Prostate gland (tissue), 2 donors: ENCODE results near the gene C9orf50. TPM values are rescaled to one million over a fixed set of nuclear protein-coding genes. Genes with fewer than 3 reads are reported as not detected.
A peak's percentile ranks its signal among the peaks of the same experiment; 100 is the strongest.

Source experiments
- DNase-seq: peaks from one replicate; pipeline ENCODE4 v3.0.0-alpha.2; 2019; ENCODE audit warnings: low spot score
- H3K27ac ChIP-seq, 2 donors: fragments of 200-600 bp; sonication (generic); 2 replicates each; pipeline ENCODE4 v1.5.1; 2017 to 2019
- H3K27me3 ChIP-seq: fragments of 200-600 bp; sonication (generic); replicated peaks from 2 replicates; pipeline ENCODE4 v1.5.1; 2019; ENCODE audit not compliant: insufficient read depth
- H3K36me3 ChIP-seq, 2 donors: fragments of 200-600 bp; sonication (generic); 1 replicate in 1 of 2; 2 replicates in 1 of 2; pipeline versions ENCODE4 v1.5.1 to v1.8.1; 2017 to 2019
- H3K4me1 ChIP-seq: fragments of 200-600 bp; sonication (generic); replicated peaks from 2 replicates; pipeline ENCODE4 v1.5.1; 2019
- H3K4me3 ChIP-seq, 2 donors: fragments of 200-600 bp; sonication (generic); 2 replicates each; pipeline ENCODE4 v1.5.1; 2017 to 2019
- H3K9me3 ChIP-seq: fragments of 200-600 bp; sonication (generic); 2 replicates; pipeline ENCODE4 v1.5.1; 2017
- CTCF ChIP-seq, 4 experiments: fragments of 200-600 bp in 2 of 4; fragments of 450-650 bp in 2 of 4; sonication (generic) in 2 of 4; IDR thresholded peaks; 1 replicate in 3 of 4; 2 replicates in 1 of 4; pipeline ENCODE4 v1.5.1; 2016 to 2019; ENCODE audit warnings: antibody characterized with exemption in 4 of 4, mild to moderate bottlenecking in 2 of 4, moderate library complexity in 2 of 4
- POLR2A ChIP-seq: fragments of 450-650 bp; IDR thresholded peaks from one replicate; pipeline ENCODE4 v1.6.1; 2016; ENCODE audit warnings: antibody characterized with exemption, mild to moderate bottlenecking
- POLR2AphosphoS5 ChIP-seq: sonication (generic); formaldehyde crosslinking; IDR thresholded peaks from one replicate; pipeline ENCODE4 v1.6.1; 2017; ENCODE audit warnings: antibody characterized with exemption
- WGBS: methylation state at CpG from one replicate; pipeline ENCODE4 v1.1.5; 2018; 5-methylcytosine and 5-hydroxymethylcytosine counted together
- intact Hi-C: fragments of 100-400 bp; cut with DNase I; formaldehyde crosslinking; loops from one replicate; pipeline ENCODE4 v1.14.2; 2022
- total RNA-seq, 2 donors: library from RNA; depleted of rRNA; stranded (reverse); fragments of >200 nt; gene quantifications; one replicate each; pipeline ENCODE4 v1.1.0, GENCODE V29; 2016

The C9orf50 gene
- total RNA-seq, 2 donors from 2014 or later, result not detected

DNA sequence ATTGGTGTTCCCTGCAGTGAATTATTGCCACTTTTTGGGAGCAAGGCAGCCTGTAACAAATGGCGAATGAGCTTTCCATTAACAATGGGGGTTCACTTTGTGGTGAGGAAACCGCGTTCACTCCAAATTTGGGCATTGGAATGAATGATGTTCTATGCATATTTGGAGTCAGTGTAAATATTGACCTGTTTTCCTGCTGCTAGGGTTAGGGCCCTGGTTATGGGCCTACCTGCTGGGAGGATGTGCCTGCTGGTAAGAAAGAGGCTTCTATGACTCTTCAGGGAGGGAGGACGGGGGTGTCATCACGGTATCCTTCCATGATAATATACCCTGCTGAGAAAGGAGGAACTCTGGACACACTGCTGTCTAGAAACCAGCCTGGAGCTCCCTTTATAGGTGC lies 29.0 kb downstream of the C9orf50 start:
- intact Hi-C loops, result no loop called here

DNA sequence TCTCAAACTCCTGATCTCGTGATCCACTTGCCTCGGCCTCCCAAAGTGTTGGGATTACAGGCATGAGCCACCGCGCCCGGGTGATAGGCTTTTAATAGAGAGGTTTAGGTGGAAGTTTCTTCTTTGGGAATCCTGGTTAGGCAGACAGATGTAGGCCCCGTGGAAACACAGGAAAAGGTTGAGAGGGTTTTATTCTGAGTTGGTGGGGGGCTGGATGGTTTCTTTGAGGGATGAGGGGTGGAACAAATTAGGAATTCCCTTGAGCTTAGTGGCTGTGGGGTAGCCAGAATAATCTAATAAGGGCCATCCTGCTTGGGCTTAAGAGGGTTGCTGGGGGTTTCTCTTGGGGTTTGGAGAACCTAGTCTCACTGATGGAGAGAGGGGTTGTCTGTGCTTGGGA lies 30.4 kb downstream of the C9orf50 start:
- 89% methylated on average over 6 of the region's 6 CpGs for WGBS
- no peak for DNase-seq

More for the DNA sequence above, 29.0 kb downstream of the C9orf50 start:
- no peaks in the 10 kb centered on the region for H3K4me1 ChIP-seq
- 85% methylated on average over 5 of the region's 5 CpGs for WGBS
- H3K9me3 ChIP-seq, result no peaks in the 10 kb centered on the region
- H3K27ac ChIP-seq, result no peak overlapping the region
- no peaks in the 10 kb centered on the region for H3K27me3 ChIP-seq
- DNase-seq, result no peak
- no peak for TF ChIP-seq CTCF (IDR thresholded peaks at IDR 0.05)
- TF ChIP-seq POLR2AphosphoS5, result no peak
- no peak for TF ChIP-seq POLR2A
- no peak overlapping the region for H3K4me3 ChIP-seq
- H3K36me3 ChIP-seq, result no peaks in the 10 kb centered on the region

DNA sequence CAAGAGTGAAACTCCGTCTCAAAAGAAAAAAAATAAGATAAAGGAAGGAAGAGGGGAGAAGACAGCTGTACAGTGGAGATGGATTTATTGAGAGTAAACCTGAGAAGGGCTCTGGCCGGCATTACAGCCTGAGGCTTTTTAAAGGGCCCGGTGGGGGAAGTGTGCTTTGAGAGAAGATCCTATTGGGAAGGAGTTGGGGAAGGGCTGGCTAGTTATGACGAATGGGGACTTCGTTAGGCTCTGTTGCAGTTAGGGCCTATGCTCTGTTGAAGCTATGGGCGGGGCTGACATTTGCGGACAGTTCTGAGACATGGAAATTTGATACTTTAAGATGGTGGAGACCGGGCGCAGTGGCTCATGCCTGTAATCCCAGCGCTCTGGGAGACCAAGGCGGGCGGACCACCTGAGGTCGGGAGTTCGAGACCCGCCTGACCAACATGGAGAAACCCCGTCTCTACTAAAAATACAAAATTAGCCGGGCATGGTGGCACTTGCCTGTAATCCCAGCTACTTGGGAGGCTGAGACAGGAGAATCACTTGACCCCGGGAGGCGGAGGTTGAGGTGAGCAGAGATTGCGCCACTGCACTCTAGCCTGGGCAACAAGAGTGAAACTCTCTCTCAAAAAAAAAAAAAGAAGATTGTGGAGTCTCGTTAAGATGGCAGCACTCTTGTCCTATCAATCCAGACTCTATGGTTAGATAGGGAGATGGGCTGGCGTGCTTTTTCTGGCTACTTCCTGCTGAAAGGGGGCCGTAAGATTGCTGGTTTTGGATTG lies 33.2 kb downstream of the C9orf50 start:
- no peak for DNase-seq
- WGBS, result 84% methylated on average over 23 of the region's 23 CpGs
- peak overlapping the region in 1 of 2 donors; percentile 35 for H3K27ac ChIP-seq

More for the DNA sequence above, 30.4 kb downstream of the C9orf50 start:
- Histone ChIP-seq H3K4me3 (no peak overlapping the region), H3K9me3 (no peaks in the 10 kb centered on the region), H3K27me3 (no peaks in the 10 kb centered on the region), H3K36me3 (no peaks in the 10 kb centered on the region), H3K27ac (peak overlapping the region; percentile 66 to 71), H3K4me1 (no peaks in the 10 kb centered on the region)
- intact Hi-C loops, result no loop called here
- no peak for TF ChIP-seq POLR2A
- no peak for TF ChIP-seq CTCF (IDR thresholded peaks at IDR 0.05)
- no peak for TF ChIP-seq POLR2AphosphoS5

DNA sequence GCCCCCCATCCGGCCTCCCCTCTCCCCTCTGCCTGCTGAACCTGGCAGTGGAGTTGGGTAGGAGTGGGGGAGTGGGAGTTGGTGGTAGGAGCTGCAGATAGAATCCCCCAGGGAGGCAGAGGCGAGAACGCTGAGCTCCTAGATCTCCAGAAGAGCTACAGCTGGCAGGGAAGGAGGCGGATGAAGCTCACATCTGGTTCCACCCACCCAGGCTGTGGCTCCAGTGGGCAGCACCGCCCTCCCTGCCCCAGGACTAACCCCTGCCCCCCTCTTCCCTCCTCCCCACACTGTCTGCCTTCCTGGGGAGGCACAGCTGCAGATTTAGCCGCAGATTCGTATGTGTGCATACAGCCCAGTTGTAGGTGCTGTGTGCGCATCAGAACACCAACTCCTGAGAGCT lies 34.2 kb downstream of the C9orf50 start:
- TF ChIP-seq POLR2AphosphoS5, result no peak
- no peak for TF ChIP-seq CTCF (IDR thresholded peaks at IDR 0.05)
- no peak for TF ChIP-seq POLR2A
- Histone ChIP-seq H3K36me3 (no peaks in the 10 kb centered on the region), H3K4me3 (no peak overlapping the region), H3K9me3 (no peaks in the 10 kb centered on the region), H3K27ac (peak overlapping the region in 1 of 2 donors; percentile 16), H3K27me3 (no peaks in the 10 kb centered on the region), H3K4me1 (no peaks in the 10 kb centered on the region)
- no peak for DNase-seq
- WGBS, result 58% methylated on average over 8 of the region's 8 CpGs
- intact Hi-C loops, result no loop called here

More for the DNA sequence above, 33.2 kb downstream of the C9orf50 start:
- Histone ChIP-seq H3K4me1 (no peaks in the 10 kb centered on the region), H3K36me3 (no peaks in the 10 kb centered on the region), H3K27me3 (no peaks in the 10 kb centered on the region), H3K9me3 (no peaks in the 10 kb centered on the region), H3K4me3 (no peak overlapping the region)
- intact Hi-C loops, result no loop called here
- TF ChIP-seq POLR2AphosphoS5 (no peak), POLR2A (no peak), CTCF (IDR thresholded peaks at IDR 0.05) (no peak)

DNA sequence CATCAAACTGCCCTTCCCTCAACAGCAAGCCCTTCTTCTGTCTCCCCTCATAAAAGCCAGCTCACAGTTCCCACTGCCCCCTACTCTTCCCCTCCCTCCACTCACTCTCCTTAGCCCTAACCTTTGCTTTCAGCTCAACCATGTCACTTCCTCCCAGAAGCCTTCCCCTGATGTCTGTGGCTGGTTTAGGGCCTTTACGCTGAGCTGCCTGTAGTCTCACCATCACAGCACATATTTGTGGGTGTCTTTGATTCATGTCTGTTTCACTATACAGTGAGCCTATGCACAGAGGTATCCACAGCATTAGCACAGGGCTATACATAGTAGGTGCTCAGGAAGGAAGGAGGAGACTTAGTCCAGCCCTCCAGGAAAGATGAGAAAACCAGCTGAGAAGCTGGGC lies 34.7 kb downstream of the C9orf50 start:
- 95% methylated on average over 1 of the region's 1 CpG for WGBS
- no peaks in the 10 kb centered on the region for H3K36me3 ChIP-seq
- H3K4me3 ChIP-seq, result no peak overlapping the region
- H3K4me1 ChIP-seq, result no peaks in the 10 kb centered on the region
- peak overlapping the region in 1 of 2 donors; percentile 16 for H3K27ac ChIP-seq
- DNase-seq, result no peak
- H3K9me3 ChIP-seq, result no peaks in the 10 kb centered on the region
- no peaks in the 10 kb centered on the region for H3K27me3 ChIP-seq
- intact Hi-C loops, result no loop called here
- no peak for TF ChIP-seq CTCF (IDR thresholded peaks at IDR 0.05)
- no peak for TF ChIP-seq POLR2A
- TF ChIP-seq POLR2AphosphoS5, result no peak
